NK-92 (cell line): ENCODE data around the gene PARD3B.

Experiments used
- DNase-seq: peaks from one replicate; lab custom pipeline; 2025; ENCODE audit not compliant: unreplicated experiment; lab: John Stamatoyannopoulos, UW

PARD3B gene

GRCh38 chr2:205568620-205569019 is 1023.3 kb downstream of the PARD3B start:
- DNase-seq = no peak

DNA sequence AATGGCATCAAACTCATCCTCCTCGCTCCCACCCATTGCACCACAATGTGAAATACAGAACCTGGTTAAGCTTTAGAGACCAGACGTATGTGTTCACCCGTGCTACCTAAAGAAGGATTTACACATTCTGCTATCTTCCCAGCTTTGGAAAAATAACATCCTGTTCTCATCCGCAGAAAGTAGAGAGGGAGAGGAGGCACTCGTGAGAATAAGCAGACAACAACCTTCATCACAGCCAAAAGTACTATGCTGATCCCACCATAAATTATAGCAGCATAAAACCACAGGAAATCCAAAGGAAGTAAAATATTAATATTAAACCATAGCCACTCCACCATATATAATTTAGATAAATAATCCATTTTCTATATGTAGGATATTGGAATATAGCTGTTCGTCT is 1025.4 kb downstream of the PARD3B start:
- DNase-seq = no peak

GRCh38 chr2:205571360-205571959 is 1026.2 kb downstream of the PARD3B start:
- no peak for DNase-seq

- DNase-seq = no peak
Measured at GRCh38 chr2:205574001-205574400, 1028.7 kb downstream of the PARD3B start.

- no peak for DNase-seq
Measured at GRCh38 chr2:205579335-205579734, 1034.1 kb downstream of the PARD3B start.

- DNase-seq = no peak
Measured at GRCh38 chr2:205580212-205580987, 1035.1 kb downstream of the PARD3B start.

- DNase-seq = no peak
Measured at GRCh38 chr2:205582366-205582765, 1037.1 kb downstream of the PARD3B start.

DNA sequence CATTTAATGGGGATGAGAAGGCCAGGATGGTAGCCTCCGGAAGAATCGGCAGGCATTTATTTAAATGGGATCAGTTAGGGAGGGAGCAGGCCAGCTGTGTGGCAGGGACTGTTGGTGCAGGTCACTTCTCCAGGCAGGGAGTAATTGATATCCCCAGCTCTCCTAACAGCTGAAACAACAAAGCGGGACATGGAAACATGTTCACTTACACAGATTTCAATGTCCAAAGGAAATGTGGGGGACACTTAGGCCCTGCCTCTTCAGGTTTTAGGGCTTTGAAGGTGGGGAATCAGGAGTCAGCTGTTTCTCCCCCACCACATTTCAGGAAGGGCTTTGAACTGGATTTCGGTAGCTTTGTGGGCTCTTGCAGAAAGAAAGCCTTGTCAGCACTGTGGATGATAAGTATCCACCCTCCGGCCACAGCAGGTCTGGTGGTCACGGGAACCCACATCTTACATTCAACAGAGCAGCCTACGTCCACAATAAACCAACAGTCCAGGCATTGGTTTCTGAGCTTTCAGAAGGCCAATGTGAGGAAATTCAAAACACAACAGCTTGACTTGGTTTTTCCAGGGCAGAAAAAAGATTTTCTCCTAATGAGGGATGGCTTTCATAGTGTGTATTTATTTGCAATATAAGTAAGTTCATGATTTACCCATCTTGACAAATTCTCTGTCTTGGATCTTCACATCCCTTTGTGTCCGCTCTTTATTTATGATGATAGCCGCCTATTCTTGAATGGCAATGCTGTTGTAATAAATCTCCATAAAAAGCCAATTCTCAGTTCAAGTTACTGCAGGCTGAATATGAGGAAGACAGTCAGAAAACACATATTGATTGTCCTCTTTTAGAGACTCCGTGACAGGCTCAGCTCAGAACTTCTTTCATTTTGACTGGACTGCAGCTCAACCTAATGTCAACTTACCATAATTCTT is 1040.4 kb downstream of the PARD3B start:
- no peak for DNase-seq

GRCh38 chr2:205586626-205587025 is 1041.4 kb downstream of the PARD3B start:
- no peak for DNase-seq

DNA sequence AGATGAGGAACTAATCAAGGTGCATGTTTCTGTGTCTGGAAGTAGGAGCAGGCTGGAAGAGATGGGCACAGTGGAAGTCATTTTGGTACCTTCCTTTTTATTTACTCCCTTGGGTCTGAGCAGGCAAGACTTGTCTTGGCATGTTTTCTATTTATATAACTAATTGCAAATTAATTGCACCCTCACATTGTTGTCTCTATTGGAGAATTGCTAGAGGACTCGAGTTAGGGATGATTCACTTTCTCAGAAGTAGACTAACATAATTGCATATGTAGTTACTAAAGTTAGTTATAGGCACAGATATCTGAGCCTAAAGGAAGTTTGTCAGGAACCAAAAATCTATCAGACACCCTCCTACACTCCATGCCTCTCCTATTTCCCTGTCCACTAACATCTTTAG is 1044.2 kb downstream of the PARD3B start:
- DNase-seq = no peak

DNA sequence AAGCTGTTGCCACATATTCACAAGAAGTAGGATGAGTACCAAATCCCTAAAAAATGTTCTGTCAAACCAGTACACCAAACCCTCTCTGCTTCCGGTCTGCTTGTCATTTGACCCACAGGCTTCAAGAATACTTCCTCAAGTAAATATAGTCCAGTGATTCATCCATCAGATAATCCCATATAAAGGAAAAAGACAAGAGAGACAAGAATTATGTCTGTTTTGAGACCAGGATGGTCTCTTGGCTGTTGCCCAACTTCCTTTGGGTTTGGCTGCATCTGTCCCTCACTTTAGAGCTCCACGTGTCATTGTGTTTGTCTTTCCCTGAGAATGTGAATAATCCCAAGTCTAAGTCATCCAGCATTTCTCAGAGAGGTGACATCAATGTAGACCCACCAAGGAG is 1045.5 kb downstream of the PARD3B start:
- DNase-seq = no peak

- no peak for DNase-seq
Measured at GRCh38 chr2:205593891-205594290, 1048.6 kb downstream of the PARD3B start.

DNA sequence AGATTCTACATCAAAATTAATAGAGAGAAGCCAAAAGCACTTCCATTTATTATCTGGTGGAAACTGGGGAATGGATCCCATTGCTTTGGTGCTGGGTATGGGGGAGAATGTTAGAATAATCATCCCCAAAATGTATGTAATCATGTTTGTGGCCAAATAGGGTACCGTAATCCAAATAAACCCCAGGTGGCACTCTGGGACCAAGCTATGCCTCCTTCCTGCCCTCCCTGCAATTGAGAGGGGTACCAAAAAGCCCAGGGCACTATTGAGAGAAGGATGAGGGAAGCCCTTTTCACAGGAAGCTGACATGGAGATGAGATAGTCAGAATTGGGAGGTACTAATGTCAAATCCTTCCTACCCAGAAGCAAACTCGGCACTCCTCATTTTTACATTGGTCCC is 1051.3 kb downstream of the PARD3B start:
- DNase-seq = no peak

DNA sequence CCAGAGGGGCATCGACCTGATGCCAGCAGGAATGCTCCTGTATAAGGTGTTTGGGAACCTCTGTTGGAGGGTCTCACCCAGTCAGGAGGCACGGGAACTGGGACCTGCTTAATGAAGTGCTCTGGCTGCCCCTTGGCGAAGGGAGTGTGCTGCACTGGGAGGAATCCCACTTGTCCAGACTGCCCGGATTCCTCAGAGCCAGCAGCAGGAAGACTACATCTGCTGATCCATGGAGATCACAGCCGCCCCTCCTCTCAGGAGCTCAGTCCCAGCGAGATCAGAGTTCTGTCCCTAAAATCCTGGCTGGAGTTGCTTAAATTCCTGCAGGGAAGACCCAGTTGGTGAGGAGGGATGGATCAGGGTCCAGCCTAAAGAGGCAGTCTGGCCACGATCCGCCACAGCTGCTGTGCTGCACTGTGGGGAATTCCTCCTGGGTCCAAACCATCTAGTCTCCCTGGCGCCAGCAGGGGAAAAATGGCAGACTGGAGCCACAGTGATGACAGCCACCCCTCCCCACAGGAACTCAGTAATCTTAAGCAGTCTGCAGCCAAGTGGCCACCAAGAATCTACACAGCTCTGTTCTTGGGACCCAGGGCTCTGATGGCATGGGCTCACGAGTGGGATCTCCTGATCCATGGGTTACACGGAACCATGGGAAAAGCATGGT is 1060.5 kb downstream of the PARD3B start:
- no peak for DNase-seq

DNA sequence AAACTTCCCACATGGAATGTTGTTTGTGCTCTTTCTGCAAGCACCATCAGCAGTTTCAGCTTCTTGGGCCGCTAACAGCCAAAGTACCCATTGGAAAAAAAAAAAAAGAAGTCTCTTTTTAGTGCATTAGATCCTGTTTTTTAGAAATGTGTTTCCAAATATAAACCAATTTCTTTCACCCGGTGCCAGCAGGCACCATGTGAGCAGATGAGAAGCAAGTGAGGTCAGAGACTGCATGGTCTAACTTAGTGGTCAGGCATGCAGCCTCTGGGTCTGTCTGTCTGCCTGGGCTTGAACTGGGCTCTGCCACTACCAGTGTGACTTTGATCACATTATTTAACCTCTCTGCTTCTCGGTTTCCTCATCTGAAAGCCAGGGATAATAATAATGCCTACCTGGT is 1061.9 kb downstream of the PARD3B start:
- DNase-seq = no peak

- DNase-seq = no peak
Measured at GRCh38 chr2:205609113-205609512, 1063.8 kb downstream of the PARD3B start.

- DNase-seq = no peak
Measured at GRCh38 chr2:205610437-205610836, 1065.2 kb downstream of the PARD3B start.

GRCh38 chr2:205612636-205613035 is 1067.4 kb downstream of the PARD3B start:
- no peak for DNase-seq

- no peak for DNase-seq
Measured at GRCh38 chr2:205613970-205614559, 1068.8 kb downstream of the PARD3B start.

DNA sequence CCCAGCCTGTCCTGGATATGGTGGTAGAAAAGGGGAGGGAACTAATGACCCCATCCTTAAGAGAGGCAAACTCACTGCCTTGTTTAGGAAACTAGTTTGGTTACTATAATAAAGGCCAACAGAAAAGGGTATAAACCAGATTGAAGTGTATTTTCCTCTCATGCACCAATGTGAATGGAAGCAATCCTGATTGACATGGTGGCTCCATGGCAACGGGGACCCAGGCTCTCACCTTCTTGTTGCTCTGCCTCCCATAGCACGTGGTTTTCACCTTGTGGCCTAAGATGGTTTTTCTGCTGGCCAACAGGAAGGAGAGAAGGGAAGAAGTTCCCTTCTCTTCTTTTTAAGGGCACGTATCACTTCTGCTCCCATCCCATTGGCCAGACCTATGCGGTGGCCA is 1069.7 kb downstream of the PARD3B start:
- no peak for DNase-seq

GRCh38 chr2:205617905-205618304 is 1072.6 kb downstream of the PARD3B start:
- no peak for DNase-seq
